ENCODE results near the gene UFC1.

Gene UFC1

DNA sequence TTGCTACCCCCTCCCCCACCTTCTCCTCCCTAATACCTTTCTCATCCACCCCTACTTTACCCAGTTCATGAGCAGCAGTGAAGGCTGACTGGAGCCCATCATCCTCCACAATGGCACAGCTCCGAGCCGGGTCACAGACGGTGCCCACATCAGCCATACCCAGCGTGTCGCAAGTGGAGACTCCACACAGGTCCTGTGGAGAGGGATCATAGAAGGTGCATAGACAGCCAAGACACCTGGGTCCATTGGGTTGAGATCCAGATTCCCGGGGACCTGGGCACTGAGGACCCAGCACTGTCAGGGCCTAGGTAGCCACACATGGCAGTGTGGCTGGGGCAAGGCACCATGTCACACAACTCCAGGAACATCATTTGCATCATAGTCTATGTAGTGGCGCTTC is 42.3 kb downstream of the UFC1 start:
- DNase-seq, result no peak

DNA sequence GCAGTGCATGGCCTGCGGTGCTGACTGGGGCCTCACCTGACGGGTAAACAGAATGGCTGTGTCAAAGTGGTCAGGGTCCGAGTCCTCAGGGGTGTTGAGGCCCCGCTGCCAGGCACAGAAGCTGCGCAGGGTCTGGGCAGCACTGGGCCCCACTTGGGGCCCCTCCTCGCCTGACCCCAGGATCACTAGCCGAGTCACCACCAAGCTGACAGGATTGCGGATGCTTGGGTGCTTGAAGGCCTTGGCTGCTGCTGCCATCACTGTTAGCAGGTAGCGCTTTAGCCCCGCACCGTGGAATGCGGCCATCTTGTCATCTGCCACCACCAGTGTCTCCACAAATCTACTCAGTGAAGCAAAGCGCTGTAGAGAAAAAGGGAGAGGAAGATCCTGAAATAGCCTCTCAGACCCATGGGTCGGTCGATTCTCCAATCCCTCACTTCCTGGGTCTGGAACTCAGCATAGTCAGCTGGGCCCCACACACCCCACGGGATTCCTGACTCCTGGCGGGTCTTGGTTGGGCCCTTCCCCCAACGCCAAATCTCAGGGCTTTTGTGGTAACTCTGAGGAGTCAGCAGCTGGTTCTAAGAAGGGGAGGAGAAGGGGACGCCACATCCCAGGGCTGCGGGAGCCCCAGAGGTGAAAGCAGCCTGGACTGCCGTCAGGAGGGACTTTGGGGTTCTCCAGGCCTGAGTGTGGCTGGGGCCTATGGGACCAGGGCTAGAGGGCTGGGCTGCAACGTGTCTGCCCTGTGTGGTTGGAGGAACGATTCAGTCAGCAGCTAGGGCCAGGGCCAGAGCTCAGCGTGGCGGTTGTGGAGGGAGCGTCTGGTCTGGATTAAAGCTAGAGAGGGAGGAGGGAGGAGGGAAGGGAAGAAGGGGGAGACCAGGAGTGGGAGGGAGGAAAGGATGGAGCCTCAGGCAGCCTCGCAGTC is 43.0 kb downstream of the UFC1 start:
- DNase-seq, result no peak

DNA sequence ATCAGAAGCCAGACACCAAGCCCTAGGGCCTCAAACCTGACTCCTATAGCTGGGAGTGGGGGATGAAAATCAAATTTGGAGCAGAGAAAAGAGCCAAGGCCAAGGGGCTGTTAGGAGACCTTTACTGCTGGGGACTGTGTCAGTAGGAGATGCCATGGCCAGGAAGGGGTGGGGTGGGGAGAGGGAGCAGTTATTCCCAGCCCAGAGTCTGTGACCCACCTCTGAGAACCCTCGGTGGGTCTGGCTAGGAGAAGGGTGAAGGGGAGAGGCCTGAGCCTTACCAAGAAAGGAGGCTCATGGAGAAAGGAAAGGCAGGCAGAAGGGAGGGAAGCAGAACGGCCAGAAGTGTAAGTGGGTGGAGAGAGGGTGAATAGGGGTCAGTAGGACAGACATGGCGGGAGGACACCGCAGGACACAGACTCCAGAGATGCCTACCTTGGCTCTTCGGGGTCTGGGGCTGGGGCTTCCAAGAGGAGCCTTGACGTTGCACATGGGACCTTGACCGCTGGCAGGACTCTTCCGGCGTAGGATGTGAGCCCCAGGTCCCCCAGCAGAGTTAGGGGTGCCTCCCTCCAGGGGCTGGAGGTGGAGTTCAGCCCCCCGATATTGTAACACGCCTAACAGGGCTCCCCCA is 43.9 kb downstream of the UFC1 start:
- no peak for DNase-seq

DNA sequence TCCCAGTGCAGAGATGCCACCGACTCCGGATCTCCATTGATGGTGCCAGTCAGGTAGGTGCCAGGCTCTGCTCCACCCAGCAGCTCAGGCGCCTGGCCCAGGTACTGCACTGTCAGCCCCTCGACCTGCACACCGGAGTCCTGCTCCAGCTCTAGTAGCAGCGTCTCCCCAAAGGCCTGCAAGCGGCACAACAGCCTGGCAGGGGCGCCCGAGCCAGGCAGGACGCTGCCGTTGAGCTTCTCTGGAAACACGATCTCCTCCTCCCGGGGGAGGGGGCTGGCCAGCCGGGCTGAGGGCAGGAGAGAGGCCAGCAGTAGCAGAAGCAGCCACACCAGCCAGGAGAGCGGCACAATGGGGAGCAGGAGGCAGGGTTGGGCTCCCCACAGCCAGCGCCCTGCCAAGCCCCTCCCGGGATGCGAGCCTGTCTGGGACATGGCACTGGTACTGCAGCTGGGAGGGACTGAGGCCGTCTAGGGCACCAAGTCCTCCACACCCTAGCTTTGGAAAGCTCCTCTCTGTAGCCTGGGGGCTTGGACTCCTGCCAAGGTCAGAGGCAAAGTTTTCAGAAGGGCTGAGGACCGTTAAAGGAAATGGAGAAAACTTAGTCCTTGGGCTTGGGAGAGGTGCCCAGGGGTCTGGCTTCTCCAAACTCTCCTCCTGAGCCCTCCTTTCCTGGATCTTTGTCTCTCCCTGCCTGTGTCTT is 44.6 kb downstream of the UFC1 start:
- DNase-seq, result no peak

DNA sequence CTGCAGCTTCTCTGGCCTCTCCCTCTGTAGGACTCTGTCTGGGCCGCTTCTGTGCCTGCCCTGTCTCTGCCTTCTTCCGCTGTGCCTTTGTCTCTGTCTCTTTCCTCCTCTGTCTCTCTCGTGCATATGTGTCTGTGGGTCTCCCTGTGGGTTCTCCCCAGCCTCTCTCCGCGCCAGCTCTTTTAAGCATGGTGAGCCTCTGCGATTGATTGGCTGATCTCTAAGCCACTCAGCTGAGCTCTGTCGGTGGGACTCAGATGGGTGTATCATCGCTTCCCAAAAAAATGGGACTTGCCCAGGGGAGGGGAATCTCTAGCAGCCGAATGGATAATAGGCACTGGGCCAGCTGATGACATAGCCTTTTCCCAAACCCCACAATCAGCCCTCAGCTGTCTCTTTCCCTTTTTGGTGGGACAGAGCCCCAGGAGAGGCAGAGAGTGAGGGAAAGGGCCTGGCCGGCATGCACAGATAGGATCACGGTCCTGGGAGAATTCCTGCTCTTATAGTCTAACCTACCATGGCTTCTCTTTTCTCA is 45.2 kb downstream of the UFC1 start, which contains the start of gene ADAMTS4:
TSS of gene ADAMTS4 (minus strand) at position 158 of the 535 bp plus-strand sequence. CDS start 427 bp downstream, outside the sequence.
- DNase-seq, result no peak

DNA sequence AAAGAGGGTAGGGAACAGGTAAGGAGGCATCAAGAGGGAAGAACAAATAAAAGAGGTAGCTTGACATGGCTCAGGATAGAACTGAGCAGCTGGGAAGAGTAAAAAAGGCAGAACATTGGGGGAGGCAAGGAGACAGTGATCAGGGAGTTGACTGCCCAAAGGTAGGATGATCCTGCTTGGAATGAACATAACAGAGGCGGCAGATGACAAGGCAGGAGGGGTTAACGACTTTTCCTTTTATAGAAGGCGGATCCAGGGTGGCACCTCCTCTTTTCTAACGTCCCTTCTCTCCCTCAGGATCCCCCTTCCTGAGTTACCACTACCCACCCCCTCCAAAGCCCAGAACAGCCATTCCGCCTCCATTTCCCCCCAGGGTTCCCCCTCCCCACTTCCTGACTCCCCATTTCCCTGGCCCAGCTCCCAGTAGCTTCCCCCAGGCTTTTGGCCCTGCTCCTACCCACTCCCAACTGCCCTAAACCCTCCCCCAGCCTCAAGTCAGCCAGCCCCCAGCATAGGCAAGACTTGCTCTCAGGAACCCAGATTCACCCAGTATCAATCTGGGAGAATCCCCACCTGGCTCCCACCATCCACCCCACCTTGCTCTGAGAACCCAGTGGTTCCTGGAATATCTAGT is 45.8 kb downstream of the UFC1 start:
- no peak for DNase-seq

DNA sequence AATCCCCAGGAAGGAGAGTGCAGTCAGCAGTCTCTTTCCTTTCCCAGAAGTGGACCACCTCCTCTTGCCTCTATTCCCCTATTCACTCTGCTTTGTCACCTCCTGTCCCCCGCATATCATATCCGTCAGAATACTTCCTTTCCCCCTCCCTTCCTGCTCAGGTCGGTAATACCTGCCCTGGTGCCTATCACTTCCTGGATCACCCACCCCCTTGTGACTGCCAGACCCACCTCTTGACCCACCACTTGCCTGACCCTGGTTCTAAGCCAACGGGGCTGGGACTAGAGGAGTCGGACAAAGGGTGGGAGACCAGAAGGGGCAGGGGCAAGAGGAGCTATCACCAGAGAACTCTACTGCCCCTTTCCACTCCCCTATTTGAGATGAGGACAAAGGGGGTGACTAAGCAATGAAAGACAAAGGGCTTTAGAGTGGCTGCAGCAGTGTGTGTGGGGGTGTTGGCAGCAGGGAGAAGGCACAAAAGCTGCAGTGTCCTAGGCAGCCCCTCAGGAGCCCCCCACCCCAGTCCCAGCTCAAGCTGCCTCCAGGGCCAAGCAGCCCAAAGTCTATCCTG is 46.7 kb downstream of the UFC1 start:
- no peak for DNase-seq

DNA sequence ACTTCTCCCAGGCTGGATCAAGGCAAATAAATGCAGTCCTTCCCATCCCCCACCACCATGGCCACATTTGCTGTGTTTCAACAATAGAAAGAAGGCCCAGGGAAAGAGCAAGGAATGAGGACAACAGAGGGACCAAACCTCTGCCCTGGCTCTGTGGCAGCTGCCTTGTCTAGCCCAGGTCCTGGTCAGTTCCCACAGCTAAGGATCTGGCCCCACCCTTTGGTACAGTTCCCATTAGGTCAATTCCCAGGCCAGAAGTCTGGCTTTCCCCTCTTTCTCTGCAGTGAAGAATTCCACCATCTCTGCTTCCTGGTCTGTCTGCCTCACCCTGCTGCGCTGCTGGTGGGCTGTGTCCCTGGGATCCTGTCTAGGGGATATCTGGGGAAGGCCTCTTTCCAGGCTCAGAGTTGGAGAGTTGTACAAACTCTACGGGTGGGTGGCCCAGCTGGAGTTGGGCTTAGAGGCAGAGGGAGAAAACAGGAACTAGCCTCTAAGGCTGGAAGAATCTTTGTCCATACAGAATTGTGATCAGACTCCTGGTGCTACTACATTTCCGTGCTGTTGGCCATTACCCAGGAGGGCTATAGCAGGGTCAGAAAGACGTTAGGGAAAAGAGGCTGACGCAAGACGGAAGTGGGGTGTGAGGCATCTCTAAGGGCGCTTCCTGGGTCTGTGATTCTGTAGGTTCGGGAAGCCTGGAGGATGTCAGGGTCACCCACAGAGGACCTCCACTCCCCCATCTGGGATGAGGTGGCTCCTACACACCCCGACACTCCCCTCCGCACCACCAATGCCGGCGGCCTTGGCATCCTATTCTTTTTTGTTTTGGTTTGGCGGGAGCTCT is 47.4 kb downstream of the UFC1 start:
- DNase-seq, result no peak

DNA sequence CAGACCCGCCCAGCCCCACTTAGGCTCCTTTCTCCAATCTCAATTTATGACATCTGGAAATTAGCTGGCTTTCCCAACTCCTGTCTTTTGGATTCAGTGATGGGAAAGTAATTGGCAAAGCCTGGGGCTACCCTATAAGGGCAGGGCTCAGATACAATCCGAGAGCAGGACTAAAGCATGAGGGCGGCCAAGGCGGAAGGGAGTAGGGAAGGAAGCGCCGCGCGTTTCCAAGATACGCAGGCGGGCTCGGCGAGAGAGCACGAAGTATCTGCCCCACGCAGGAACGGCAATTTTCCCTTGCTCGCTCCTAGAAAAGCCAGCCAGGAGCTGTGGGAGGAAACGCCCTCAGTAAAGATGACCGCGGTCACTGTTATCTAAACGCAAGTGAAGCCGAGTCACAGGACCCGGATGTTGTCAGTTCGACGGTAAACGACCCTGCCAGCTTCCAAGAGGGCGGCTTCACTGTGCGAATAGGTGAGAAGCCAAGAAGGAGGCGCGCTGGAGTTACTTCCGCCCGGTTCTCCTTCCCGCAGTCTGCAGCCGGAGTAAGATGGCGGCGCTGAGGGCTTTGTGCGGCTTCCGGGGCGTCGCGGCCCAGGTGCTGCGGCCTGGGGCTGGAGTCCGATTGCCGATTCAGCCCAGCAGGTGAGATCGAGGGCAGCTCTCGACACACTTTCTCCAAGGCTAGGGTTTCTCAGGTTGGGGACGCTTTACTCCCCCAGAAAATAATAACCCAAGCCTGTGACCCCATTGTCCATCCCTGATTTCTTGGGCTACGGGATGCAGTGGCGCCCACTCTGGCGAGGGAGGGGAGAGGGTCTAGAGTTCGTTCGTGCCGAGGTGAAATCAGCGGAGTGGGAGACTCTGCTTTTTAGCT is 48.3 kb downstream of the UFC1 start, which contains the start of gene NDUFS2:
TSS of gene NDUFS2 (plus strand) at position 532 of the 877 bp plus-strand sequence. CDS start at position 551, 19 bp downstream.
- peak; percentile 95 for DNase-seq

DNA sequence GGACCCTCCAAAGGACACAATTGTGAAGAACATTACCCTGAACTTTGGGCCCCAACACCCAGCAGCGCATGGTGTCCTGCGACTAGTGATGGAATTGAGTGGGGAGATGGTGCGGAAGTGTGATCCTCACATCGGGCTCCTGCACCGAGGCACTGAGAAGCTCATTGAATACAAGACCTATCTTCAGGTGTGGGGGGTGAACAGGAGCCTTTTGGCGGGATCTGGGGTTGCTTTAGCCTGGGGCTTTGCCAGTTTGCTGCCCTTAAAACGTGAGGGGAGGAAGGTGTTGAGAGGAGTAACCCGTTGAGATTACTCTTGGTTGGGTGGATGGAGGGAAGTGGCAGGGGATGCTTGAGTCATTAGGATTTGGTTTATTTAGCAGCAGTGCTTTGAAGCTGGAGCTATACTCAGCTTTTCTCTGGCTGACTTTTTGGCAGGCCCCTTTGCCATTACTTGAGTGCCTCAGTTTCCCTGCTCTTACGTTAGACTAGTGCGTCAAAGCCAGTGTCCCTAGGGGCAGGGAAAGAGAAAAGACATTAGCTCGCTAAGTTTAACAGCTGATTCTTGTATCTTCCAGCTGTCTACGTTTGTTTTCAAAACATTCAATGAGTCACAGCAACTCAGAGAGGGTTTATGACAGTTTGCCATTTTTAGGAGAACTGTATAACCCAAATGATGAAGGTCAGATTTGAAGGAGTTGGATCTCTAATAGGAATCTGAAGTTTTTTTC is 52.8 kb downstream of the UFC1 start:
- no peak for DNase-seq

DNA sequence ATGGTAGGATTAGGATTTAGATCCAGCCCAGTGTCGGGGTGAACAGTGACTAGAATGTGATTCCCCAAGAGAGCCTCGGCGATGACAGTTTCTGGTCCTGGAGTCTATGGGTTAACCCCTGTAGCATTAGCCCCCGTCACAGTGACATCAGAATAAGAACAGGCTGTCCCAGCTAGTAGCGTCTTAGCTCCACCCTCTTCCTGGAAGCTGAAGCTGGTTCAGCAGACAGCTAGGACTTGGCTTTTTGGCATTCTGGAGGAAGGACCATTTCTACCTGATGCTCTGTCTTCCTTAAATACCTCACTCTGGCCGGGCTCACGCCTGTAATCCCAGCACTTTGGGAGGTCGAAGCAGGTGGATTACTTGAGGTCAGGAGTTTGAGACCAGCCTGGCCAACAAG is 53.4 kb downstream of the UFC1 start:
- DNase-seq, result no peak
